Smooth muscle cell of the brain vasculature (primary cell): Measurements from ENCODE around the gene MYO1H.

Source experiments
- DNase-seq: peaks from one replicate; pipeline ENCODE4 v3.0.0-alpha.2; 2012; ENCODE audit warnings: low read depth, low spot score

The MYO1H gene

GRCh38 chr12:109492371-109492770, 144.7 kb downstream of the MYO1H start:
- no peak for DNase-seq

DNA sequence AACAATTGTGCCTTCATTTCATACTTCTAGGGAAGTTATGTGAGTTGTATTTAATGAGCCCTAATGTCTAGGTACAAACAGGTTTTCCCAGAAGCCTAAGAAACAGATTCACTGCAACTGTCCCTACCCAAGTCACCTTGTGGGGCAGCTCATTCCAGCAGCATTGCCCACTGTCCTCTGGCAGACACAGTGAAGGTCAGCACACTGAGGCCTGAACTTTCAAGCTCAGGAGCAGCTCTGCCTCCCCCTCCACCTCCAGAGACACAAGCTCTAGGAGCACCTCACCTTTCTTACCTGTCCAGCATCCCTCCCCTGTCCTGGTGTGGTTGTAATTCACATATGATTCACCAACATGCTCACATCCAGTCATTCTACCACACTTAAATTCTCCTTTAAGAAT, 145.4 kb downstream of the MYO1H start:
- no peak for DNase-seq

GRCh38 chr12:109493938-109494337, 146.2 kb downstream of the MYO1H start:
- no peak for DNase-seq

GRCh38 chr12:109494348-109494881, 146.7 kb downstream of the MYO1H start:
- no peak for DNase-seq

GRCh38 chr12:109495012-109495411, 147.3 kb downstream of the MYO1H start:
- no peak for DNase-seq

- no peak for DNase-seq
Observed at GRCh38 chr12:109496306-109496705, 148.6 kb downstream of the MYO1H start.

DNA sequence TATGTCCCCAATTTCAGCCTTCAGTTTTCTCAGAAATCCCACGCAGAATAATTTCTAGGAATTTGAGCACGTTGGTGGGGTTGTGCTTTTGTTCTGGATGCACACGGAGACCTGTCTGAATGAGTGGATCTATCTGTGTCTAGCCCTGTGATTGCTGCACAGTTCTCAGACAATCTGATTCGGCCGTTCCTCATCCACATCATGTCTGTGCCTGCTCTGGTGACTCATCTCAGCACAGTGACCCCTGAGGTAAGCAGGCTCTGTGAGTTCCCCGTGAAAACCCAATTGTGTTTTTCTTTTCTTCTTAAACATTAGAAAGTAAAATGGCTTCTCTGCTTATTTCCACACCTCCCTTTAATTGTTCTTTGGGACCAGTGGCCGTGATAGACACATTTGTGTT, 150.0 kb downstream of the MYO1H start:
- no peak for DNase-seq
